ACC112 (cell line): Measurements from ENCODE around the gene FAM167B.
"Not testable (repeated sequence)": the region's sequence is repeated elsewhere in the genome, so short reads cannot be mapped to it uniquely, and the experiment has no call there.

Experiments
- H2AFZ ChIP-seq: fragments of 200-600 bp; sonication (generic); one replicate; pipeline ENCODE4 v1.6.0; 2017; ENCODE audit warnings: antibody characterized with exemption, low read length; ENCODE audit not compliant: unreplicated experiment
- H3K27ac ChIP-seq: fragments of 200-600 bp; sonication (generic); 2 replicates; pipeline ENCODE4 v1.5.1; 2014; ENCODE audit warnings: low read depth, mild to moderate bottlenecking, antibody characterized with exemption, low read length, moderate library complexity
- H3K27me3 ChIP-seq: fragments of 200-600 bp; sonication (generic); 2 replicates; pipeline ENCODE4 v1.6.1; 2014; ENCODE audit warnings: mild to moderate bottlenecking, antibody characterized with exemption, low read length, moderate library complexity, mixed read lengths; ENCODE audit not compliant: insufficient read depth
- H3K36me3 ChIP-seq: fragments of 200-600 bp; sonication (generic); 2 replicates; pipeline ENCODE4 v1.6.1; 2016; ENCODE audit warnings: mild to moderate bottlenecking, antibody characterized with exemption, low read length, moderate library complexity, mixed read lengths; ENCODE audit not compliant: insufficient read depth
- H3K4me1 ChIP-seq: fragments of 200-600 bp; sonication (generic); one replicate; pipeline ENCODE4 v1.6.1; 2016; ENCODE audit warnings: low read length, mixed read lengths; ENCODE audit not compliant: insufficient read depth, unreplicated experiment, control insufficient read depth
- H3K4me3 ChIP-seq: fragments of 200-600 bp; sonication (generic); 2 replicates; pipeline ENCODE4 v1.5.1; 2014; ENCODE audit warnings: mild to moderate bottlenecking, low read depth, low read length
- H3K79me2 ChIP-seq: fragments of 200-600 bp; sonication (generic); one replicate; pipeline ENCODE4 v1.6.0; 2016; ENCODE audit warnings: low read length; ENCODE audit not compliant: control insufficient read depth, unreplicated experiment, insufficient read depth

FAM167B gene

GRCh38 chr1:32265846-32266245 lies 18.8 kb downstream of the FAM167B start:
- H3K27me3 ChIP-seq: no peaks in the 10 kb centered on the region
- no peaks in the 10 kb centered on the region for H3K79me2 ChIP-seq
- no peaks in the 10 kb centered on the region for H3K36me3 ChIP-seq
- no peak overlapping the region for H3K4me3 ChIP-seq
- H2AFZ ChIP-seq: no peak overlapping the region
- no peak overlapping the region for H3K27ac ChIP-seq
- H3K4me1 ChIP-seq: peaks cover 8% of the 10 kb centered on the region

GRCh38 chr1:32266921-32267591 lies 20.0 kb downstream of the FAM167B start:
- H2AFZ ChIP-seq: no peak overlapping the region
- no peak overlapping the region for H3K4me3 ChIP-seq
- H3K27ac ChIP-seq: peak overlapping the region; percentile 29
- H3K27me3 ChIP-seq: no peaks in the 10 kb centered on the region
- no peaks in the 10 kb centered on the region for H3K79me2 ChIP-seq
- peaks cover 8% of the 10 kb centered on the region for H3K4me1 ChIP-seq
- H3K36me3 ChIP-seq: no peaks in the 10 kb centered on the region

GRCh38 chr1:32269744-32270143 lies 22.7 kb downstream of the FAM167B start:
- Histone ChIP-seq H3K27ac (no peak overlapping the region), H3K27me3 (peaks cover 14% of the 10 kb centered on the region), H3K79me2 (no peaks in the 10 kb centered on the region), H2AFZ (no peak overlapping the region), H3K36me3 (no peaks in the 10 kb centered on the region), H3K4me3 (no peak overlapping the region), H3K4me1 (peaks cover 8% of the 10 kb centered on the region)

- no peaks in the 10 kb centered on the region for H3K36me3 ChIP-seq
- no peaks in the 10 kb centered on the region for H3K79me2 ChIP-seq
- H3K4me3 ChIP-seq: no peak overlapping the region
- H3K4me1 ChIP-seq: no peaks in the 10 kb centered on the region
- peaks cover 43% of the 10 kb centered on the region for H3K27me3 ChIP-seq
- H2AFZ ChIP-seq: no peak overlapping the region
- H3K27ac ChIP-seq: no peak overlapping the region
Observed at GRCh38 chr1:32272557-32273390, 25.8 kb downstream of the FAM167B start.

- Histone ChIP-seq H3K4me3 (no peak overlapping the region), H3K27ac (no peak overlapping the region), H3K36me3 (no peaks in the 10 kb centered on the region), H2AFZ (no peak overlapping the region), H3K79me2 (no peaks in the 10 kb centered on the region), H3K4me1 (no peaks in the 10 kb centered on the region), H3K27me3 (peaks cover 43% of the 10 kb centered on the region)
Observed at GRCh38 chr1:32273391-32274208, 26.6 kb downstream of the FAM167B start.

GRCh38 chr1:32274646-32275340 lies 27.8 kb downstream of the FAM167B start:
- Histone ChIP-seq H3K79me2 (no peaks in the 10 kb centered on the region), H3K4me3 (no peak overlapping the region), H3K36me3 (no peaks in the 10 kb centered on the region), H3K27ac (no peak overlapping the region), H2AFZ (no peak overlapping the region), H3K27me3 (peaks cover 43% of the 10 kb centered on the region), H3K4me1 (no peaks in the 10 kb centered on the region)

GRCh38 chr1:32275424-32275823 lies 28.4 kb downstream of the FAM167B start:
- peak overlapping the region; percentile 7 for H2AFZ ChIP-seq
- no peak overlapping the region for H3K4me3 ChIP-seq
- no peak overlapping the region for H3K27ac ChIP-seq

GRCh38 chr1:32276032-32276782 lies 29.2 kb downstream of the FAM167B start:
- Histone ChIP-seq H3K4me3 (no peak overlapping the region), H3K27me3 (peaks cover 43% of the 10 kb centered on the region), H3K36me3 (no peaks in the 10 kb centered on the region), H2AFZ (no peak overlapping the region), H3K4me1 (no peaks in the 10 kb centered on the region), H3K79me2 (no peaks in the 10 kb centered on the region), H3K27ac (no peak overlapping the region)

More at GRCh38 chr1:32275424-32275823, 28.4 kb downstream of the FAM167B start:
- no peaks in the 10 kb centered on the region for H3K4me1 ChIP-seq
- no peaks in the 10 kb centered on the region for H3K36me3 ChIP-seq
- H3K27me3 ChIP-seq: peaks cover 43% of the 10 kb centered on the region
- no peaks in the 10 kb centered on the region for H3K79me2 ChIP-seq

GRCh38 chr1:32284777-32285176 lies 37.8 kb downstream of the FAM167B start:
- not testable (repeated sequence) for H3K27ac ChIP-seq, H3K4me3 ChIP-seq, H3K27me3 ChIP-seq, H2AFZ ChIP-seq, H3K4me1 ChIP-seq, H3K79me2 ChIP-seq, H3K36me3 ChIP-seq
